Omental fat pad (tissue), 4 donors: ENCODE results near the gene HDAC3. TPM values are rescaled to one million over a fixed set of nuclear protein-coding genes. Genes with fewer than 3 reads are reported as not detected.

ENCODE experiments used
- ATAC-seq: fragments of 150-250 bp; one replicate; pipeline ENCODE4 v1.9.1; 2016; ENCODE audit warnings: mild to moderate bottlenecking, moderate library complexity; ENCODE audit not compliant: low FRiP score
- DNase-seq: peaks from one replicate; pipeline ENCODE4 v3.0.0-alpha.2; 2019; ENCODE audit warnings: low spot score
- total RNA-seq, 4 donors: library from RNA; depleted of rRNA; stranded (reverse); fragments of >200 nt; gene quantifications; one replicate each; pipeline ENCODE4 v1.1.0, GENCODE V29; 2016
- TF ChIP-seq, protein P1 (sequence below), 3 donors: fragments of 450-650 bp; IDR thresholded peaks; one replicate each; pipeline ENCODE4 v1.5.1; 2016 to 2017; ENCODE audit warnings: antibody characterized with exemption in 3 of 3, mild to moderate bottlenecking in 3 of 3, moderate library complexity in 2 of 3

The HDAC3 gene
- total RNA-seq, 4 donors from 2014 or later, result 31.5 to 50.6 (median 38.5) TPM

DNA sequence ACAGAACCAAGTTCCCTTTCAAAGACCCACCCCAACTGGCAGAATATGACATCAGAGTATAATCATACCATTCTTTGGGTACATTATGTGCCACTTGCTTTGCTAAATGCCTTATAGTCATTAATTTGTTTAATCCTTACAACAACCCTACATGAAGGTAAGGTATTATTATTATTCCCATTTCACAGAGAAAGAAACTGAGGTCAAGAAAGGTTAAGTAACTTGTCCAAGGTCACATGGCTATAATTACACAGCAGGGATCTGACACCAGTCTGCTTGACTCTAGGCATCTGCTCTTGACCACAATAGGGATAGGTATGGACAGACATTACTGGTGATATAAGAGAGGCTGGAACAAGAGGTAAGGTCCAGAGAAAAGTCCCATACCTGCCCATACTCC is 13.3 kb upstream of the HDAC3 start:
- ATAC-seq, result no peak

DNA sequence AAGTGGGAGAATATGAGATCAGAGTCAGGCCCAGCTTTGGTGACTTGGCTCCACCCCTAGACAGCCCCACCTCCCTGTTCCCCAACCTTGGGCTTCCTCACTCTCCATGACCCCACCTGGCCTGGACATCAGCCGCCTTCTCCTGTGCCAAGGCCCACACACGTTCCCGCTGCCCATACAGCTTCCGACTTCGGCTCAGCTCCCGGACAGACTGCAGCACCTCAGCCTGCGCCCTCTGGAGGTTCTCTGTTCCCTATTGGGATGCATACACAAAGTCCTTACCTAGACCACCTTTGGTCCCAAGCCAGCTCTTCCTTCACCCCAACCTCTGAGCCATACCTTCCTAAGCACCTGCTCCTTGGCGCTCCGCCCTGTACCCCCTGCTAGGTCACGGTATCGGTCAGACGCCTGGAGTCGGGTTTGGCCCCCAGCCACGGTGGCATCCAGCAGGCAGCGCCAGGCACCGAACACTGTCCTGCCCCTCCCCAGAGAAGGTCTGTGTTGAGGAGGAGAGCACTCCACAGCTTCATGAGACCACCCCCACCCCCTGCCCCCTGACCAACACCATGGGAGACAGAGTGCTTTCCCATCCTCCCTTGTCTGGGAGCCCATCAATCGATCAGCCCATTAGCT is 12.5 kb upstream of the HDAC3 start:
- TF ChIP-seq, protein P1, sequence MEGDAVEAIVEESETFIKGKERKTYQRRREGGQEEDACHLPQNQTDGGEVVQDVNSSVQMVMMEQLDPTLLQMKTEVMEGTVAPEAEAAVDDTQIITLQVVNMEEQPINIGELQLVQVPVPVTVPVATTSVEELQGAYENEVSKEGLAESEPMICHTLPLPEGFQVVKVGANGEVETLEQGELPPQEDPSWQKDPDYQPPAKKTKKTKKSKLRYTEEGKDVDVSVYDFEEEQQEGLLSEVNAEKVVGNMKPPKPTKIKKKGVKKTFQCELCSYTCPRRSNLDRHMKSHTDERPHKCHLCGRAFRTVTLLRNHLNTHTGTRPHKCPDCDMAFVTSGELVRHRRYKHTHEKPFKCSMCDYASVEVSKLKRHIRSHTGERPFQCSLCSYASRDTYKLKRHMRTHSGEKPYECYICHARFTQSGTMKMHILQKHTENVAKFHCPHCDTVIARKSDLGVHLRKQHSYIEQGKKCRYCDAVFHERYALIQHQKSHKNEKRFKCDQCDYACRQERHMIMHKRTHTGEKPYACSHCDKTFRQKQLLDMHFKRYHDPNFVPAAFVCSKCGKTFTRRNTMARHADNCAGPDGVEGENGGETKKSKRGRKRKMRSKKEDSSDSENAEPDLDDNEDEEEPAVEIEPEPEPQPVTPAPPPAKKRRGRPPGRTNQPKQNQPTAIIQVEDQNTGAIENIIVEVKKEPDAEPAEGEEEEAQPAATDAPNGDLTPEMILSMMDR (IDR thresholded peaks at IDR 0.05), result no peak
- ATAC-seq (no peak), DNase-seq (no peak)

More for the DNA sequence above, 13.3 kb upstream of the HDAC3 start:
- TF ChIP-seq, protein P1 (IDR thresholded peaks at IDR 0.05), result no peak
- no peak for DNase-seq

DNA sequence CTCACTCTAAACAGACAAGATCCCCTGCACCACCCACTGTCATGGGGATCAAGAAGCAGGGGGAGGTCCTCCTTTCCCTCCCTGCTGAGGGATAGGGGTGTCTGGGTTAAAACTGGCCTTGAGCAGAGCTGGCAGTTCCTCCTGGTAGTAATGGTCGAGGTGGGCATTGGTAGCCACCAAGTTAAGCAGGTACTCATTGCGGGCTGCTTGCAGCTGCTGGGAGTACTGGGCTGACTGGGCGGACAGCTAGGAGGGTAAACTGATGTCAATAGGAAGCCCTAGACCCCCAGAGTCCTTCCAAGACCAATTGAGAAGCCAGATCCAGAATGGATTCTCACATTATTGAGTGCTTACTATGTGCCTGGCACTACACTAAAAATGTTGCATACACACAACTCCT is 11.2 kb upstream of the HDAC3 start:
- DNase-seq (no peak), ATAC-seq (no peak)
- TF ChIP-seq, protein P1 (IDR thresholded peaks at IDR 0.05), result no peak

DNA sequence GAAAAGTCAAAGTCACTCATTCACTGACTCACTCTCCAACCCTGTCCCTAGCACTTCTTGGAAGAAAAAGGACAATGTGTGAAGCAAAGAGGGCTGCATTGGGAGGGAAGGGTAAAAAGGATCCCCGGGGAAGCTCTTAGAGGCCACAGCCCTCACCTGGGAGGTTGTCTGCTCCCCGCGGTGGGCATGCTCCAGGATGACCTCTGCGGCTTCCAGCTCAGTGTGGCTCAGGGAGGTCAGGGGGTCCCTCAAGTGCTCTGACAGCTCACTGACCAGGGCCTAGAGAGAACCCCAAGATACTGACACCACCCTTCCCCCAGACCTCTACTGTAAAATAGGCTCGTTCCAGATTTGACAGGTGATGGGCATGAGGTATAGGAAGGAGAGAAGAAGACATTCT is 10.6 kb upstream of the HDAC3 start:
- ATAC-seq, result no peak
- TF ChIP-seq, protein P1 (IDR thresholded peaks at IDR 0.05), result no peak
- no peak for DNase-seq

DNA sequence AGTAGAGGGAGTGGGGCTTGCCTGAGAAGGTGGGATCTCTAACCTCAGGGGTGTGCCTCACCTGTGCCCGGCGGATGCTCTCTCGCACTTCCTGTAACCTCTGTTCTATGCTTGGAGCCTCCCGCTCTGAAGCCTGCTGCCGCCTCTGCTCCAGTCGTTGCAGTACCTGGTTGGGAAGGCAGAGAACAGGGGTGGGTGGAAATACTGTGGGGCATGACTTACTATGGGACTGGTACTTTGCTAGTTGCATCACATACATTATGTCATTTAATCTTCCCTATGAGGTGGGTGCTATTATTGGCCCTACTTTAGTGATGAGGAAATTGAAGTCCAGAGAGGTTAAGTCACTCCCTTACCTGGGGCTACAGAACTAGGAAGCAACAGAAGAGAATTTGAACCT is 9.4 kb upstream of the HDAC3 start:
- ATAC-seq (no peak), DNase-seq (no peak)
- TF ChIP-seq, protein P1 (IDR thresholded peaks at IDR 0.05), result no peak

DNA sequence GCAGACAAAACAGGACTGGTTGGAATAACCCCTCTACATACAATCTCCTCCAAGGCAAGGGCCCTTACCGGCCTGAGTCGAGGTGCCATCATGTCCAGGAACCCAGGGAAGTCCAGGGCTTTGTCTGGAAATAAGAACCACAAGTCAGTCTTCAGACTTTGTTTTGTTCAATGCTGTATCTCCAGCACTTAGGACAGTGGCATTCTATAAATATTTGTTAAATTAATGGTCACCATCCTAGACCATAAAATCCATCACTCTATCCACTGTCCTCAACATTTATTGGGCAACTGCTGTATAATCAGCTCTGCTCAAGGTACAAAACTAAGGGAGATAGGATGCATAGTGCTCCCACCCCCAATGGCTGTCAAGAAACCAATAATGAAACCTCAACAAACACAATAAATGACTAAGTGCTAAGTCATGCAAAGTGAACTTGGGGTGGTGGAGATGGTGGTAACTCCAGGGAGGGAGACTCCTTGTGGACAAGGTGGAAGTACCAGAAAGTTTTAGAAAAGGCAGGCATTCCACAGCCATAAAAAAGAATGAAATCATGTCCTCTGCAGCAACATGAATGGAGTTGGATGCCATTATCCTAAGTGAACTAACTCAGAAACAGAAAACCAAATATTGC is 5.1 kb upstream of the HDAC3 start:
- ATAC-seq (no peak), DNase-seq (no peak)
- TF ChIP-seq, protein P1 (IDR thresholded peaks at IDR 0.05), result no peak

DNA sequence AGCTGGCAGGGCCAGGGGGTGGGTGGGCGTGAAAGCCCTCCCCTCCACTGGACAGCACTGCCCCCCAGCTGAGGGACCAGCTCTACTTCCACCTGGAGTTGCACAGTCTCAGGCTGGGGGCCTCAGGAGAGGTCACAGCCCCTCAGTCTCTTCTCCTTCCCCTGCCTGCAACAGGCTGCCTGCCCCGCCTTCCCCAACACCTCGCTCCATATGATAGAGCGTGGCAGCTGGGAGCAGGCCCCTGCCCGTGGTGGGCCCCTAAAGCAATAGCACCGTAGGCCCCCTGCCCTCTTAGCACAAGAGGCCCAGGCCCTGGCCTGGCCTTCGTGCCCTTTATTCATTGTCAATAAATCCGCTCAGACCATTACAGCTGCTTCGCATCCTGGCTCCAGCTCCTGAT is 4.0 kb upstream of the HDAC3 start:
- ATAC-seq, result no peak
- no peak for DNase-seq
- TF ChIP-seq, protein P1 (IDR thresholded peaks at IDR 0.05), result no peak
